Stomach (tissue), 9 donors: ENCODE measurements around the gene ZNF879. TPM values are rescaled to one million over a fixed set of nuclear protein-coding genes. Genes with fewer than 3 reads are reported as not detected.

Experiments used
- DNase-seq, 2 donors: peaks; one replicate each; pipeline versions ENCODE4 v3.0.0 to v3.0.0-alpha.2; 2013 to 2019
- H3K27ac ChIP-seq, 5 donors: fragments of 200-600 bp in 4 of 5; sonication (generic) in 4 of 5; one replicate each; pipeline ENCODE4 v1.5.1; 2013 to 2019; ENCODE audit warnings: mild to moderate bottlenecking in 1 of 5, moderate library complexity in 1 of 5
- H3K27me3 ChIP-seq, 3 donors: fragments of 200-600 bp; sonication (generic); one replicate each; pipeline ENCODE4 v1.5.1; 2017 to 2019; ENCODE audit warnings: mixed run types in 1 of 3
- H3K36me3 ChIP-seq, 4 donors: fragments of 200-600 bp; sonication (generic); 1 replicate in 3 of 4; 2 replicates in 1 of 4; pipeline ENCODE4 v1.5.1; 2016 to 2019
- H3K4me1 ChIP-seq, 4 donors: fragments of 200-600 bp; sonication (generic); one replicate each; pipeline ENCODE4 v1.5.1; 2016 to 2019
- H3K4me3 ChIP-seq, 4 donors: fragments of 200-600 bp; sonication (generic) in 3 of 4; one replicate each; pipeline ENCODE4 v1.5.1; 2016 to 2019; ENCODE audit warnings: mild to moderate bottlenecking in 1 of 4
- H3K9me3 ChIP-seq, 4 donors: fragments of 200-600 bp; sonication (generic); one replicate each; pipeline ENCODE4 v1.5.1; 2016 to 2019
- EP300 ChIP-seq: sonication (generic); formaldehyde crosslinking; IDR thresholded peaks from one replicate; pipeline ENCODE4 v1.6.1; 2017; ENCODE audit warnings: antibody characterized with exemption
- POLR2A ChIP-seq, 4 donors: fragments of 450-650 bp; IDR thresholded peaks; one replicate each; pipeline ENCODE4 v1.6.1; 2016; ENCODE audit warnings: antibody characterized with exemption in 4 of 4, control low read depth in 2 of 4, mild to moderate bottlenecking in 1 of 4, moderate library complexity in 1 of 4
- POLR2AphosphoS5 ChIP-seq, 3 donors: sonication (generic); formaldehyde crosslinking; IDR thresholded peaks; one replicate each; pipeline ENCODE4 v1.6.1; 2016; ENCODE audit warnings: antibody characterized with exemption in 3 of 3
- whole genome bisulfite sequencing, 5 donors: extraction: QIAGEN DNeasy Blood & Tissue Kit in 3 of 5; methylation state at CpG; one replicate each; pipeline versions ENCODE4 v1.1.5 to v1.1.7; 2013 to 2018; 5-methylcytosine and 5-hydroxymethylcytosine counted together
- intact Hi-C: fragments of 100-400 bp; cut with DNase I; formaldehyde crosslinking; loops from one replicate; pipeline ENCODE4 v1.15.1; 2023; ENCODE audit warnings: low total_unique reads
- polyA plus RNA-seq, 3 donors: library from polyadenylated mRNA; stranded (reverse); fragments of 200-250 nt; gene quantifications; one replicate each; pipeline ENCODE4 v1.2.3, GENCODE V29; 2013
- total RNA-seq, 5 donors: library from RNA; depleted of rRNA; stranded (reverse); fragments of >200 nt; gene quantifications; one replicate each; pipeline versions ENCODE4 v1.1.0 to v1.2.3, GENCODE V29; 2014 to 2016
- TF ChIP-seq, protein P1 (sequence below), 7 experiments: fragments of 450-650 bp in 4 of 7; fragments of 200-600 bp in 3 of 7; sonication (generic) in 3 of 7; IDR thresholded peaks; one replicate each; pipeline ENCODE4 v1.5.1; 2016 to 2019; ENCODE audit warnings: antibody characterized with exemption in 7 of 7, control low read depth in 2 of 7, mild to moderate bottlenecking in 1 of 7
- donor health status: healthy with polysubstance abuse.
- donor health status: Bipolar disorder and iron deficiency.
- donor health status: healthy.

The ZNF879 gene
- total and polyA plus RNA-seq, 8 donors = 0.76 to 18.7 (median 3.2) TPM

- DNase-seq = no peak
- Histone ChIP-seq H3K27me3 (peaks cover 0 to 41% (median 16%) of the 10 kb centered on the region in 3 donors), H3K9me3 (peaks cover 0 to 82% (median 74%) of the 10 kb centered on the region in 4 donors), H3K4me1 (peaks cover 0 to 6% (median 2%) of the 10 kb centered on the region in 4 donors), H3K27ac (no peak overlapping the region), H3K4me3 (no peak overlapping the region), H3K36me3 (no peaks in the 10 kb centered on the region)
- 83 to 93% (median 87%) methylated on average over 11 to 12 of the region's 12 CpGs for WGBS, 5 donors
- intact Hi-C loops = no loop called here
- no peak for TF ChIP-seq POLR2A (IDR thresholded peaks at IDR 0.05)
- no peak for TF ChIP-seq POLR2AphosphoS5 (IDR thresholded peaks at IDR 0.05)
- TF ChIP-seq, protein P1, sequence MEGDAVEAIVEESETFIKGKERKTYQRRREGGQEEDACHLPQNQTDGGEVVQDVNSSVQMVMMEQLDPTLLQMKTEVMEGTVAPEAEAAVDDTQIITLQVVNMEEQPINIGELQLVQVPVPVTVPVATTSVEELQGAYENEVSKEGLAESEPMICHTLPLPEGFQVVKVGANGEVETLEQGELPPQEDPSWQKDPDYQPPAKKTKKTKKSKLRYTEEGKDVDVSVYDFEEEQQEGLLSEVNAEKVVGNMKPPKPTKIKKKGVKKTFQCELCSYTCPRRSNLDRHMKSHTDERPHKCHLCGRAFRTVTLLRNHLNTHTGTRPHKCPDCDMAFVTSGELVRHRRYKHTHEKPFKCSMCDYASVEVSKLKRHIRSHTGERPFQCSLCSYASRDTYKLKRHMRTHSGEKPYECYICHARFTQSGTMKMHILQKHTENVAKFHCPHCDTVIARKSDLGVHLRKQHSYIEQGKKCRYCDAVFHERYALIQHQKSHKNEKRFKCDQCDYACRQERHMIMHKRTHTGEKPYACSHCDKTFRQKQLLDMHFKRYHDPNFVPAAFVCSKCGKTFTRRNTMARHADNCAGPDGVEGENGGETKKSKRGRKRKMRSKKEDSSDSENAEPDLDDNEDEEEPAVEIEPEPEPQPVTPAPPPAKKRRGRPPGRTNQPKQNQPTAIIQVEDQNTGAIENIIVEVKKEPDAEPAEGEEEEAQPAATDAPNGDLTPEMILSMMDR (IDR thresholded peaks at IDR 0.05) = no peak
- TF ChIP-seq EP300 = no peak
These were observed 33.1 kb upstream of the ZNF879 start for GRCh38 chr5:178990491-178990890.

DNA sequence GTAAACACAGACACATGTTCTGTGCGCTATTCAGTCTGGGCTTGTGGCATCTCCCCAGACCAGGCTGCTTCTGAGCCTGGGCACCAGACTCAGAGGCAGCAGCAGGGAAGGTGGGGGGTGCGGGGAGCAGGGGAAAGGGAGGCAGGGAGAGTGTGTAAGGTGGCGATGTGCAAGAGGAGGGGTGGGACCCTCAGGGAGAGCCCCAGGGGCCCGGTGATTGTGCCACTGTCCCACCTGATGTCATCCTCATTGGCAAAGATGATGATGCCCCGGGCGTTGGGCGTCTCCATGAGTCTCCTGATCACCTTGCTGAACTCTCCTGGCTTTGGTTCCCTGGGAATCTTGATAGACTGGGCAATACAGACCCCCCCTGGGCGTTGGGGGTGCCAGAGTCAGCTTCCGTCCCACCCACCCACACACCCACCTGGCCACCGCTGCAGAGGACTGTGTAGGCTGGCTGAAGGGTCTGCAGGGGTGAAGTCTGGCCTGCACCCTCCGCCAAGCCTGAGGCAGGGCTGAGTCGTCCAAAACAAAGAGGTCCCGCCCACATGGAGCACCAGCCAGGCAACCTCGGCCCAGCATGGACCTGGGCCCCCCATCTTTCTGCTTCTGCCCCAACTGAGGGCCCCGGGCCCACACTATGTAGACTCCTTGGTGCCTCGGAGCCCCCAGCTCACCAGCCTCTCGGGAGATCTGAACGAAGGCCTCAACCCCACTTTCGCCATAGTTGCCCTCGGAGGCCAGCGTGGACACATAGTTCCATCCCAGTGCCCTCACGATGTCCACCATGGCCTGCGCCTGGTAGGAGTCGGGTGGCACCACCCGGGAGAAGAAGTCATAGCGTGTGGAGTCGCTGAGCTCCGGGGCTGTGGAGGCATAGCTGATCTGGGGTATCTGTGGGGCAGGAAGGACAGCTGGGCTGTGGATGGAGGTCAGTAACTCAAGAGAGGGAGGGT is 32.1 kb upstream of the ZNF879 start:
- Histone ChIP-seq H3K4me1 (peaks cover 0 to 6% (median 2%) of the 10 kb centered on the region in 4 donors), H3K9me3 (peaks cover 0 to 73% (median 67%) of the 10 kb centered on the region in 4 donors), H3K4me3 (no peak overlapping the region), H3K27ac (no peak overlapping the region), H3K36me3 (no peaks in the 10 kb centered on the region), H3K27me3 (peaks cover 0 to 51% (median 24%) of the 10 kb centered on the region in 3 donors)
- 88 to 96% (median 91%) methylated on average over 13 to 28 of the region's 28 CpGs for WGBS, 5 donors
- no peak for DNase-seq
- intact Hi-C loops = no loop called here
- TF ChIP-seq, protein P1 (IDR thresholded peaks at IDR 0.05) = no peak
- TF ChIP-seq POLR2A (IDR thresholded peaks at IDR 0.05) (no peak), EP300 (no peak), POLR2AphosphoS5 (IDR thresholded peaks at IDR 0.05) (no peak)

DNA sequence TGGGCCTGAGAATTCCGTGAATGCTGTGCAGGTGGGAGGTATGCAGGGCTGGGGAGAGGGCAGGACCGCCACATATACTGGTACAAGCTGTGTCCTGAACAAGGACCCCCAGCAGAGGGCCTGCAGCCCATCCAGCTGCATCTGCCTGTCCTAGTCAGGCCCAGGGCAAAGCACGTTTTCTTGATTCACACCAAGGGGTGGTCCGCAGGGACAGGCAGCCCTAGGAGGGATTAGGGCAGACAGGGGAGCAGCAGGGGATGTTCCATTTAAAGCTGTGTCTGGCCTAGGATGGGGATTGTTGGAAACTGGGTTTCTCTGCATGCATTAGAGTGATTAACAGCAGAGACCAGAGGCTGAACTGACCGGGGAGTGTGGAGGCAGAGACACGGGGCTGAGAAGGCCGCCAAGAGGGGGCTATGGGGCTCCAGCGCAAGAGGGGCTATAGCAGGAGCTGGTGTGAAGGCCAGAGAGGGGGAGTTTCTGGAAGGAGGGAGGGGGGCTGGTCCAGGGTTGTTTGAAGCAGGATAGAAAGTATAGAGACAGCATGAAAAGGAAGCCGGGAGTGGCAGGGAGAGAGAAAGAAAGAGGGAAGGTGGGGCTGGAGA is 31.2 kb upstream of the ZNF879 start:
- DNase-seq = no peak
- Histone ChIP-seq H3K9me3 (peaks cover 0 to 71% (median 57%) of the 10 kb centered on the region in 4 donors), H3K4me3 (no peak overlapping the region), H3K27me3 (peaks cover 0 to 58% (median 26%) of the 10 kb centered on the region in 3 donors), H3K36me3 (no peaks in the 10 kb centered on the region), H3K27ac (no peak overlapping the region), H3K4me1 (peaks cover 0 to 6% (median 2%) of the 10 kb centered on the region in 4 donors)
- 60 to 67% (median 64%) methylated on average over 7 to 9 of the region's 9 CpGs for WGBS, 5 donors
- TF ChIP-seq, protein P1 (IDR thresholded peaks at IDR 0.05) = no peak
- TF ChIP-seq EP300 (no peak), POLR2A (IDR thresholded peaks at IDR 0.05) (no peak), POLR2AphosphoS5 (IDR thresholded peaks at IDR 0.05) (no peak)
- intact Hi-C loops = no loop called here

- TF ChIP-seq, protein P1 (IDR thresholded peaks at IDR 0.05) = no peak
- no peak for TF ChIP-seq EP300
- no peak for TF ChIP-seq POLR2AphosphoS5 (IDR thresholded peaks at IDR 0.05)
- TF ChIP-seq POLR2A (IDR thresholded peaks at IDR 0.05) = no peak
- 62 to 70% (median 68%) methylated on average over 20 of the region's 20 CpGs for WGBS, 5 donors
These were observed 30.3 kb upstream of the ZNF879 start for GRCh38 chr5:178993236-178993765.

More at GRCh38 chr5:178993236-178993765, 30.3 kb upstream of the ZNF879 start:
- peaks cover 0 to 6% (median 2%) of the 10 kb centered on the region in 4 donors for H3K4me1 ChIP-seq
- DNase-seq = no peak
- H3K27me3 ChIP-seq = peaks cover 0 to 58% (median 26%) of the 10 kb centered on the region in 3 donors
- no peak overlapping the region for H3K4me3 ChIP-seq
- H3K36me3 ChIP-seq = no peaks in the 10 kb centered on the region
- no peak overlapping the region for H3K27ac ChIP-seq
- intact Hi-C loops = no loop called here
- peaks cover 0 to 62% (median 55%) of the 10 kb centered on the region in 4 donors for H3K9me3 ChIP-seq
